ENCODE measurements around the gene KIF13A. TPM values are rescaled to one million over a fixed set of nuclear protein-coding genes. Genes with fewer than 3 reads are reported as not detected.
A peak's percentile ranks its signal among the peaks of the same experiment; 100 is the strongest.
"Not testable (repeated sequence)": the region's sequence is repeated elsewhere in the genome, so short reads cannot be mapped to it uniquely, and the experiment has no call there.

The KIF13A gene
- total RNA-seq, 2 donors from 2014 or later, result 0.45 TPM; not detected in 1

GRCh38 chr6:17985934-17986655, 1.3 kb downstream of the KIF13A start:
- ATAC-seq (replicated peaks), result no peak
- Mint-ChIP-seq H3K4me3 (peak overlapping the region; percentile 22), H3K36me3 (ENCODE audit: low read depth) (peaks cover 5% of the 10 kb centered on the region)

GRCh38 chr6:17984812-17985670, 2.4 kb downstream of the KIF13A start:
- H3K9me3 Mint-ChIP-seq, result no peaks in the 10 kb centered on the region
- no peak overlapping the region for H3K27ac Mint-ChIP-seq
- no peak for ATAC-seq (replicated peaks)
- H3K36me3 Mint-ChIP-seq (ENCODE audit: low read depth), result peaks cover 5% of the 10 kb centered on the region
- no peak overlapping the region for H3K4me3 Mint-ChIP-seq
- peaks cover 9% of the 10 kb centered on the region for H3K4me1 Mint-ChIP-seq
- H3K27me3 Mint-ChIP-seq, result peaks cover 47% of the 10 kb centered on the region

More at GRCh38 chr6:17985934-17986655, 1.3 kb downstream of the KIF13A start:
- Mint-ChIP-seq H3K27ac (no peak overlapping the region), H3K9me3 (no peaks in the 10 kb centered on the region), H3K27me3 (peaks cover 44% of the 10 kb centered on the region), H3K4me1 (peaks cover 9% of the 10 kb centered on the region)

- no peak overlapping the region for H3K27ac Mint-ChIP-seq
- no peaks in the 10 kb centered on the region for H3K9me3 Mint-ChIP-seq
- peaks cover 9% of the 10 kb centered on the region for H3K4me1 Mint-ChIP-seq
- peaks cover 5% of the 10 kb centered on the region for H3K36me3 Mint-ChIP-seq (ENCODE audit: low read depth)
- H3K4me3 Mint-ChIP-seq, result no peak overlapping the region
- ATAC-seq (replicated peaks), result no peak
- peaks cover 48% of the 10 kb centered on the region for H3K27me3 Mint-ChIP-seq
These were observed 3.0 kb downstream of the KIF13A start for GRCh38 chr6:17984399-17984798.

GRCh38 chr6:17983730-17984129, 3.7 kb downstream of the KIF13A start:
- Mint-ChIP-seq H3K27ac (no peak overlapping the region), H3K4me3 (no peak overlapping the region), H3K9me3 (no peaks in the 10 kb centered on the region), H3K36me3 (ENCODE audit: low read depth) (peaks cover 5% of the 10 kb centered on the region), H3K4me1 (peaks cover 9% of the 10 kb centered on the region), H3K27me3 (peaks cover 44% of the 10 kb centered on the region)
- ATAC-seq (replicated peaks), result no peak

GRCh38 chr6:17980329-17980728, 7.1 kb downstream of the KIF13A start:
- H3K27ac Mint-ChIP-seq, result no peak overlapping the region
- no peak overlapping the region for H3K4me3 Mint-ChIP-seq
- no peaks in the 10 kb centered on the region for H3K36me3 Mint-ChIP-seq (ENCODE audit: low read depth)
- no peaks in the 10 kb centered on the region for H3K9me3 Mint-ChIP-seq
- ATAC-seq (replicated peaks), result no peak
- H3K27me3 Mint-ChIP-seq, result peaks cover 28% of the 10 kb centered on the region
- H3K4me1 Mint-ChIP-seq, result peaks cover 4% of the 10 kb centered on the region

- no peak overlapping the region for H3K27ac Mint-ChIP-seq
- peaks cover 20% of the 10 kb centered on the region for H3K27me3 Mint-ChIP-seq
- no peak overlapping the region for H3K4me3 Mint-ChIP-seq
- H3K9me3 Mint-ChIP-seq, result no peaks in the 10 kb centered on the region
- H3K36me3 Mint-ChIP-seq (ENCODE audit: low read depth), result no peaks in the 10 kb centered on the region
- H3K4me1 Mint-ChIP-seq, result peaks cover 4% of the 10 kb centered on the region
- ATAC-seq (replicated peaks), result no peak
These were observed 8.0 kb downstream of the KIF13A start for GRCh38 chr6:17979479-17979878.

GRCh38 chr6:17976258-17976657, 11.2 kb downstream of the KIF13A start:
- not testable (repeated sequence) for H3K27ac Mint-ChIP-seq

GRCh38 chr6:17974570-17975368, 12.7 kb downstream of the KIF13A start:
- H3K9me3 Mint-ChIP-seq, result no peaks in the 10 kb centered on the region
- peaks cover 19% of the 10 kb centered on the region for H3K27me3 Mint-ChIP-seq
- no peak overlapping the region for H3K27ac Mint-ChIP-seq
- no peaks in the 10 kb centered on the region for H3K36me3 Mint-ChIP-seq (ENCODE audit: low read depth)
- no peak overlapping the region for H3K4me3 Mint-ChIP-seq
- ATAC-seq (replicated peaks), result no peak
- no peaks in the 10 kb centered on the region for H3K4me1 Mint-ChIP-seq

More at GRCh38 chr6:17976258-17976657, 11.2 kb downstream of the KIF13A start:
- H3K27me3 Mint-ChIP-seq, result peaks cover 21% of the 10 kb centered on the region
- ATAC-seq (replicated peaks); H3K9me3 Mint-ChIP-seq; H3K4me1 Mint-ChIP-seq; H3K4me3 Mint-ChIP-seq; H3K36me3 Mint-ChIP-seq (ENCODE audit: low read depth): not testable (repeated sequence)

GRCh38 chr6:17972978-17973622, 14.3 kb downstream of the KIF13A start:
- ATAC-seq (replicated peaks), result no peak
- no peaks in the 10 kb centered on the region for H3K4me1 Mint-ChIP-seq
- no peak overlapping the region for H3K4me3 Mint-ChIP-seq
- no peaks in the 10 kb centered on the region for H3K9me3 Mint-ChIP-seq
- H3K27ac Mint-ChIP-seq, result no peak overlapping the region
- no peaks in the 10 kb centered on the region for H3K36me3 Mint-ChIP-seq (ENCODE audit: low read depth)
- peaks cover 14% of the 10 kb centered on the region for H3K27me3 Mint-ChIP-seq

GRCh38 chr6:17972074-17972952, 15.1 kb downstream of the KIF13A start:
- Mint-ChIP-seq H3K27me3 (peaks cover 14% of the 10 kb centered on the region), H3K36me3 (ENCODE audit: low read depth) (no peaks in the 10 kb centered on the region), H3K4me1 (no peaks in the 10 kb centered on the region), H3K27ac (no peak overlapping the region), H3K9me3 (no peaks in the 10 kb centered on the region), H3K4me3 (no peak overlapping the region)
- ATAC-seq (replicated peaks), result no peak

GRCh38 chr6:17971128-17972073, 16.0 kb downstream of the KIF13A start:
- H3K4me3 Mint-ChIP-seq, result no peak overlapping the region
- ATAC-seq (replicated peaks), result no peak
- no peak overlapping the region for H3K27ac Mint-ChIP-seq
- H3K9me3 Mint-ChIP-seq, result no peaks in the 10 kb centered on the region
- H3K36me3 Mint-ChIP-seq (ENCODE audit: low read depth), result no peaks in the 10 kb centered on the region
- no peaks in the 10 kb centered on the region for H3K4me1 Mint-ChIP-seq
- H3K27me3 Mint-ChIP-seq, result peaks cover 14% of the 10 kb centered on the region

- no peak overlapping the region for H3K4me3 Mint-ChIP-seq
- ATAC-seq (replicated peaks), result no peak
- H3K4me1 Mint-ChIP-seq, result no peaks in the 10 kb centered on the region
- H3K27me3 Mint-ChIP-seq, result peaks cover 14% of the 10 kb centered on the region
- no peaks in the 10 kb centered on the region for H3K36me3 Mint-ChIP-seq (ENCODE audit: low read depth)
- H3K9me3 Mint-ChIP-seq, result no peaks in the 10 kb centered on the region
- H3K27ac Mint-ChIP-seq, result no peak overlapping the region
These were observed 18.6 kb downstream of the KIF13A start for GRCh38 chr6:17968876-17969275.

All from activated T-helper 17 cell treated with anti-CD3 and anti-CD28 coated beads, Interleukin-2, amount 50 U/mL, for 72 hours (primary cell).